HG03565 (cell line): ENCODE measurements around the gene TEX2.
"Not testable (repeated sequence)": the region's sequence is repeated elsewhere in the genome, so short reads cannot be mapped to it uniquely, and the experiment has no call there.

Experiments
- ATAC-seq: cut with Tn5 transposase; IDR thresholded peaks from one replicate; pipeline ENCODE4 v1.9.1; 2021; ENCODE audit warnings: mild to moderate bottlenecking, moderate library complexity; ENCODE audit not compliant: unreplicated experiment

The TEX2 gene

GRCh38 chr17:64216338-64217248, 46.5 kb downstream of the TEX2 start:
- ATAC-seq, result no peak

GRCh38 chr17:64216000-64216337, 47.1 kb downstream of the TEX2 start:
- no peak for ATAC-seq

GRCh38 chr17:64214950-64215349, 48.1 kb downstream of the TEX2 start:
- no peak for ATAC-seq

GRCh38 chr17:64213995-64214811, 48.9 kb downstream of the TEX2 start:
- no peak for ATAC-seq

- ATAC-seq, result no peak
Measured at GRCh38 chr17:64212122-64212521, 50.9 kb downstream of the TEX2 start.

DNA sequence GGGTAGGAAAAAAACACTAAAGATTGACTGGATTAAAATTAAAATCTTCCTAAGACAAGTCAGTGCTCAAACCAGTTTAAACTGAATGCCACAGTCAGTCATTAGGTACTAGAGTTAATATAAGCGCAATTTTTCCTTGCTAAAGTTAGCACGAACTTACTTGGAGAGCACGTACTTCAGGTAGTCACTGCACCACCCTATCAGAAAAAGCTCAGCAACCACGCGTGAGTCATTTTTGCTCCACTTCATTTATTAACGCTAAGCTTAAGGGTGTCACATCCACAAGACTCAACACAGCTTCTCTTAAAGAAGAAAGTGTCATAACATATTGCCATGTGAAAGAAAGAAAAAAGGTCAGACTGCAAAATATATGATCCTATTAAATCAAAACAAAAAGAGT, 53.1 kb downstream of the TEX2 start:
- no peak for ATAC-seq

DNA sequence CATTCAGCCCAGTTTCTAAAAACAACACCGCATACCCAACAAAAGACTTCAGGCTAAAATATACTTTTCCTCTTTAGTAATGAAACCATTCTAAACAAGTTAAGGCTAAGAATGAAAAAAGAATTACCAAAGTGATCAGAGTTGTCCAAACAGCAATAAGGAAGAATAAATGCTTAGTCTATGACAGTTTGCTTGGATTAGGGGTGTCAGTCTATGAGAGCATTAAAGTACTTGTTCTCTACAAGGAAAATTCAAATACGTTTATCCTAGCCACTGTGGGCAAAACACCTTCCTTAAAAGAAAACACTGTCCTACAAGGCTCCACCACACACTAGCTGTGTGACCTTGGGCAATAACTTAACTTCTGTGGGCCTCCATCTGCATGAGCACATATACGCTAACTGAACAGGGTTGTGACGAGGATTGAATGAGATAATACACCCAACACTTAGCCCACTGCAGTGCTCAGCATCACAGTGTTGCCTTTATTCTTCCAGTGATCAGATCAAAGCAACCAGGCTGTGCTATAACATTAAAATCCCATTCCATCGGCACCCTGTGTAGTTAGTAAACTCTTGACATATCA, 53.6 kb downstream of the TEX2 start:
- ATAC-seq, result no peak

DNA sequence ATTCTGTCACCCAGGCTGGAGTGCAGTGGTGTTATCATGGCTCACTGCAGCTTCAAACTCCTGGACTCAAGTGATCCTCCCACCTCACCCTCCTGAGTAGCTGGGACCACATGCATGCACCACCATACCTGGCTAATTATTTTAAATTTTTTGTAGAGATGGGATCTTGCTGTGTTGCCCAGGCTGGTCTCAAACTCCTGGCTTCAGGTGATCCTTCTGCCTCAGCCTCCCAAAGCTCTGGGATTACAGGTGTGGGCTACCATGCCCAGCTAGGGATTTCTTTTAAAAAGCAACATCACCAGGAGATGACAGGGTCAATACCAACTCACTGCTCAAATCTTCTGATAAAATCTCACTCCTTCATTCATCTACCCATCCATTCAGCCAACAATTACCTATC, 54.4 kb downstream of the TEX2 start:
- ATAC-seq, result not testable (repeated sequence)

DNA sequence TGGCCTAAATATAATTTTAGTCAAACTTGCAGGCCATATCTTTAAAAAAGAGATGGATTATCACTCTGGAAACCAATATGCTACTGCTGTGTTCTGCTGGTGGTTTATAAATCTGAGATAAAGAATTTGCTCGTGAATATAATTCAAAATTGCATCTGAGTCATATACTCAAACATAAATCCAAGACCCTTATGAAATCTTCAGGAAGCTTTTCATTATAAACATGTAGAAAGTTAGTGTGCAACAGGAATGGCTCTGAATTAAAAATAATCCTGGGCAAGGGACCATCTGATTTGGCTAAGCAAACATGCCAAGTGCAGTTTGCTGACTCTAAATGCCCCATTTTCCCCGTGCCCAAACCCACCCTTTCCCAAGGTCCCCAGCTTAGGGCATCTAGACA, 57.3 kb downstream of the TEX2 start:
- no peak for ATAC-seq

- ATAC-seq, result no peak
Measured at GRCh38 chr17:64203630-64204029, 59.4 kb downstream of the TEX2 start.

DNA sequence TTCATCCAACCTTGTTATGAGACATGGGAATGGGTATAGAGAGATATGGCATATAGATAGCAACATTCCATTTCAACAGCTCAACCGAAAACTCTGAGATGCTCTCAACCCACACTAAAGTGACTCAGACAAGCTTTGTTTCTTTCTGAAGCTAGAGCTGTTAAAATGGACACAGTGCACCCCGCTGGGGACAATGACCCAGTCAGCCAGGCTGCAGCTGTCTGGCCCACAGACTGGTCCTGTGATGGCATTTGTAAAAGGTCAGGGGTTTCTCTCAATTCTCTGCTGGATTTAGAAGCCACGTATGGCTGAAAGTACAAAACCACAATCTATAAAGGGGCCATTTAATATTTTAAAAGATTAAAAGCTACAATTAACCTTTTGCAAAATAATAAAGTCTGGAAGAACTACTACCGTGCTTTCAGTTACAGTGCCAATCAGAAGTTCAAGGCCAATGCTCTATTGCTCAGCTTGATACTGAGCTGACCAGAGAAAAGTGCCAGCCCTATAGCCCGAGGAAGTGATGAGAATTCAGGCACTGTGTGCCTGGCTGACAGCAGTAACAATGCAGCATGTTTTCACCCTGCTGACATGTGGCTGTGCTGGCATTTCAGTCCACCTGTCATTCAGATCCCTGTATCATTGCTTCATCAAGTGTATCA, 60.2 kb downstream of the TEX2 start:
- no peak for ATAC-seq

GRCh38 chr17:64200080-64201032, 62.7 kb downstream of the TEX2 start:
- peak; percentile 53 for ATAC-seq

DNA sequence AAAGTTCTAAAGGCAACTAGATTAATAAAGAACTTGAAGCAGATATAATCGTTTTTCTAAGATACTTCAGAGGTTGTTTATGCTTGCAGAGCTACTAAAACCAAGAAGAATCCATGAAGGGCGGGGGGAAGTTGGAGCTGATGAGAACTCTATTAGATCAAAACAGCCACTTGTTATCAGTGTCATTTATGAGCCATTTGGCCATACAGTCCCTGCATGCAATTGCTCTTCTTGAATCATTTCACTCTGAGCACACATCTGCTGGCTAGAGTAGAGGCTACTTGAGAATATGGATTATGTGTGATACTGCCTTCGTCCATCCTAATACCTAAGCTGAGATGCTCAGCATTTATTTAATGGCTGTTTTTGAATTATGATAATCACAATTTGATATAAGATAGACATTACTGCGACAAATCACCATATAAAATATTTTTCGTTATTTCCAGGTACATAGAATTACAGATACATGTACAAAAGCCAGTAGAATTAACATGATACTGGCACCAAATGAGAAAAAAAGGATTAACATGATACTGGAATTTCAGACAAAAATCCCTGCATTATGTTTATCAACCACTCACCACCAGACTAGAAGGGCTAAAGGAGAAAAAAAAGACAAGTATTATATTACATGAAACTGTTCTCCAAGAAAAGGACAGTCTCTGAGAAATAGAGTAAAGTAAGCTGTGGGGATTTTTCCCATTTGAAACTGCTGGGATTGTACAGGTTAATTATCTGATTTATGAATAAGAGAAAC, 64.5 kb downstream of the TEX2 start:
- ATAC-seq, result no peak

DNA sequence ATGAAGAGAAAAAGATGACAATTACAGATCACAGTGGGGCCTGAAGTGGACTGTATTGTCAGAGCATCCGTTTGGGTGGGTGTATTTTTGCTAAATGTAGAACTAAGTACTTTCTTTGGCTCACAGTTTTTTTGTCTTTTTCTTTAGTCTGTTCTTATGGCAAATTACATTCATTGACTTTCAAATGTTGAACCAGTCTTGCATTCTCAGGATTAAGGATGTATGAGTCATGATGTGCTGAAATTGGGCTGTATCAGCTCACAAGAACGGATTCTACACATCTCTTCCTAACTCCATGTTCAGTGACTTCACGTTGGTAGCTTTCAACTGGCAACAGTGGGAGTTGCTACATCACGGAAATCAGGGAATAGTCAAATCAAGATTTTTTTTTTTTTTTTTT, 66.5 kb downstream of the TEX2 start:
- ATAC-seq, result no peak

- no peak for ATAC-seq
Measured at GRCh38 chr17:64193561-64193960, 69.5 kb downstream of the TEX2 start.

- no peak for ATAC-seq
Measured at GRCh38 chr17:64192589-64192988, 70.5 kb downstream of the TEX2 start.

GRCh38 chr17:64190472-64190871, 72.6 kb downstream of the TEX2 start:
- no peak for ATAC-seq

DNA sequence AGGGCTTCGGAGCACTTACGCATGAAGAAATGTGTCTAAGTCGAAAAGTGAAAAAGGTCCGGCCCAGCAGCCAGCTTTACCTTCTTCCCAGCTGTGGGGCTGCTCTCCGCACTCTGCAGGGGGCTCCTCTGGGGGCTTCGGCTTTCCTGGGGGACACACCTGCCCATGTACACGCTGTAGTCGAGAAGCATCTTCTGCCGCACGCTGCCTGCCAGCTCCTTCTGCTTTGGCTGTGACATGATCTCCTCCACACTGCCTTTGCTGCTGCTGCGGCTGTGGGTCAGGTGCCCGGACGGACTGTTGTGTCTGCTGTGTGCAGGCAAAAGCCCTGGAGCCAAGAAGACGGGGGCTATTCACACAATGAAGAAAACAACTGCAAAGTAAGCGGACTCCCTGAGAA, 75.0 kb downstream of the TEX2 start:
- ATAC-seq, result no peak
